GM19351 (cell line): Measurements from ENCODE around the gene SEL1L.
"Not testable (repeated sequence)": the region's sequence is repeated elsewhere in the genome, so short reads cannot be mapped to it uniquely, and the experiment has no call there.

ENCODE experiments used
- ATAC-seq: cut with Tn5 transposase; IDR thresholded peaks from one replicate; pipeline ENCODE4 v1.9.1; 2021; ENCODE audit warnings: mild to moderate bottlenecking, moderate library complexity; ENCODE audit not compliant: unreplicated experiment

The SEL1L gene

DNA sequence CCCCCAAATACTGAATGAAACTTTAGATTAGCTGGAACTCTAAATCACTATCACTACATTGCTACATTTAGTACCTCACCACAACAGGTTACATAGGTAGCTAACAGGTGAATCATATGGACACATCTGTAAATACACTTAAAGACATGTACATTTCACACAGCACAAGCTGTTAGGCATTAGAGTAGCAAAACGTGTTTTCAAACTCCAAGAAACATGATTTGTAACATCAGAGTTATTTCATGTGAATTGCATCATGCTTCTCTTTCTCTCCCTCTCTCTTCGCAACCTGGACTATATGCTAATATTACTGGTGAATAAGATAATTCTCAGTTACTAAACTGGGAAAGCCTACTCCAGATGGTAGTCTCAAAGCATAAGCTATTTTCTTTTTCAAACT is 4.3 kb downstream of the SEL1L start:
- no peak for ATAC-seq

DNA sequence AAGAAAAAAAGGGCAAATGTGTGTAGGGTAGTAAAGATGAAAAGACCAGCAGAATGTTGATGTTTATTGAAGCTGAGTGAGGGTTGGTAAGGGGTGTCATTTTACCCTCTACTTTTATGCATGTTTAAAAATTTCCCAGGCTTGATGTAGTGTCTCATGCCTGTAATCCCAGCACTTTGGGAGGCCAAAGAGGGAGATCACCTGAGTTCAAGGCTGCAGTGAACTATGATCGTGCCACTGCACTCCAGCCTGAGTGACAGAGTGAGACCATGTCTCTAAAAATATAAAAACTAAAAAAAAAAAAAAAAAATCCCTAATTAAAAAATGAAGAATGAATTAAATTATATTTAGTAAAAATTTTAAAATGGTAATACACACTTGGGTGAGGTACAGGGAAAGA is 8.5 kb downstream of the SEL1L start:
- no peak for ATAC-seq

DNA sequence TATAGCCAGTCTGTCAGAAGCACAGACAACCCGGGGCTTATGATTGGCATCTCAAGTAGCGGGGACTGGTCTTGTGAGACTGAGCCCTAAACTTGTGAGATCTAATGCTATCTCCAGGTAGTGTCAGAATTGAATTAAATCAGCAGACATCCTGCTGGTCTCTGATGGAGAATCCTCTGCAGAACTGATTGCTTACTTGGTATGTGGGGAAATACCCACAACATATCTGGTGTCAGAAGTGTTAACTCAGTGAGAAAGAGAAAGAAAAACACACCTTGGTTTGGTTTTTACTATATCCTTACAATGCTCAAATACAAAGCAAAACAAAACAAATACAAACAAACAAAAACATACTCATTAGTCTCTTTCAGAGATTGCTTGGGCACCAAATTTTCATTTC is 10.0 kb downstream of the SEL1L start:
- ATAC-seq = peak; percentile 71

DNA sequence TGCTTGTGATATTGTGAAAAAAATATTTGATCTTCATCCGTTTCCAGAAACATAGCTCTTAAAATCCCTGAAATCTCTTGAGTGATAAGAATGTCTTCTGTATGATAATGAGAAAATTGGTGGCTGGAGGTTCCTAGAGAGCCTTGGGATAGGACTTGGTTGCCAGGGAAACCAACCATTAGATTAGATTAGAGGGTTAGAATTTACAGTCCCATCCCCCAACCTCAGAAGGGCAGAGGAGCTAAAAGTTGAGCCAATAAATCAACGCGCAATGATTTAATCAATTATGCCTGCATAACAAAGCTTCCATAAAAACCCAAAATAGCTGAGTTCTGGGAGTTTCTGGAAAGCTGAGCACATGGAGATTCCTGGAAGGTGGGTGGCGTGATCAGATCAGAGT is 10.6 kb downstream of the SEL1L start:
- ATAC-seq = no peak

DNA sequence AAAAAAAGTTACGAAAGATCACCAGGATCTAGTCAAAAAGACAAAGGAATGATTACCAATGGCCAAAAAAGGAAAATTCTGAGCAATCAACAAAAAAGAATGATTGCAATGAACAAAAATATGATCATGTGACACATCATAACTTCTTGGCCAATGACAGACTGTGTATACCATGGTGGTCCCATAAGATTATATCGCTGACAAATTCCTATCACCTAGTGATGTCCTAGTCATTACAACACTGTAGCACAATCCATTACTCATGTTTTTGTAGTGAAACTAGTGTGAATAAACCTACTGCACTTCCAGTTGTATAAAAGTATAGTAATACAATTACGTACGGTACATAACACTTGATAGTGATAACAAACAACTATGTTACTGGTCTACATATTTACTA is 12.3 kb downstream of the SEL1L start:
- no peak for ATAC-seq

DNA sequence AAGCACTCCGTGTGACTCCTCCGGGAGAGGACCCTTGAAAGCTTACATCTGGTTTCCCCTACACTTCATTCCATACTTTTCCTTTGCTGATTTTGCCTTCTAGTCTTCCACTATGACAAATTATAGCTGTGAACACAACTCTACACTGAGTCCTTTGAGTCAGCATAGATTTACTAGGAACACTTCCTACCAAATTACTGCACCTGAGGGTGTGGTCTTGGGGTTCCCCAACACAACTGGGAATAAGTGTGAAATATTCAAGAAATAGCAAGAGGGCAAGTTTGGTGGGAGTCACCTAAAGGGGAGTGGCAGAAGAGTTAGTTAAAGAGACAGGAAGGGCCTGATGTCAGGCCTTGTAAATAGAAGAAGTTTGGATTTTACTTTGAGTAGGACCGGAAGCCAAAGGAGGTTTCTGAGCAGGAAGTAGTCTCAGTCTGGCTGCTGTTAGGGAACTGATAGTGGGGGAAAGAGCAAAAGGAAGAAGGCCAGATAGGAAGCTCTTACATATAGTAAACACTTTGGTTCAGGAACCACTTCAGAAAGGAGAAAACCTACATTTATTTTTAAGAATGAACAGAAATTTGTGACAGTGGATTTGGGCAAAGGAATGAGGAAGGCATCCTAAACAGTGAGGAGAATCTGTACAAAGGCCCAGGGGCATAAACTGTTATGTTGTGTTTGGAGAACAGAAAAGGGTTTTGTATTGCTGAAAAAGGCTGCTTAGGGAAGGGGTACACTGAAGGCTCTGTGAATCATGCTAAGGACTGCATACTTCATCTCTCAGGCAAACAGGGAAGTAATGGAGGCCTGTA is 14.2 kb downstream of the SEL1L start:
- ATAC-seq = peak; percentile 74

DNA sequence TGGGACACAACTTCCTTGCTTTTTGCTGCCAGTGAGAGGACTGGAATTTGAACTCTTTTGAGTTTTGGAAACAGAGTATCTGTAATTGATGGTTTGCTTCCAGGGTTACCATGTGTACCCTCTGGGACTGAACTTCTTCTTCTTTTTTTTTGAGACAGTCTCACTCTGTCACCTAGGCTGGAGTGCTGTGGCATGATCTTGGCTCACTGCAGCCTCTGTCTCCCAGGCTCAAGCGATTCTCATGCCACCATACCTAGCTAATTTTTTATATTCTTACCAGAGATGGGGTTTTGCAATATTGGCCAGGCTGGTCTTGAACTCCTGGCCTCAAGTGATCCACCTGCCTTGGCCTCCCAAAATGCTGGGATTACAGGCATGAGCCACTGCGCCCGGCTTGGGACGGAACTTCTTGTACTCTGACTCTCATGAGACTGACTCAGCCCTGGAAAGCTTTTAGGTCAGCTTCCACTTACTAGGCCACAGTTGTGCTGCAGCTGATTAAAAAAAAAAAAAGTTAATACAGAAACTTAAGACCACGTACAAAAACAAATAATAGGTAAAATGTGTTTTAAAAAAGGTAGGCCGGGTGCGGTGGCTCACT is 15.8 kb downstream of the SEL1L start:
- no peak for ATAC-seq

DNA sequence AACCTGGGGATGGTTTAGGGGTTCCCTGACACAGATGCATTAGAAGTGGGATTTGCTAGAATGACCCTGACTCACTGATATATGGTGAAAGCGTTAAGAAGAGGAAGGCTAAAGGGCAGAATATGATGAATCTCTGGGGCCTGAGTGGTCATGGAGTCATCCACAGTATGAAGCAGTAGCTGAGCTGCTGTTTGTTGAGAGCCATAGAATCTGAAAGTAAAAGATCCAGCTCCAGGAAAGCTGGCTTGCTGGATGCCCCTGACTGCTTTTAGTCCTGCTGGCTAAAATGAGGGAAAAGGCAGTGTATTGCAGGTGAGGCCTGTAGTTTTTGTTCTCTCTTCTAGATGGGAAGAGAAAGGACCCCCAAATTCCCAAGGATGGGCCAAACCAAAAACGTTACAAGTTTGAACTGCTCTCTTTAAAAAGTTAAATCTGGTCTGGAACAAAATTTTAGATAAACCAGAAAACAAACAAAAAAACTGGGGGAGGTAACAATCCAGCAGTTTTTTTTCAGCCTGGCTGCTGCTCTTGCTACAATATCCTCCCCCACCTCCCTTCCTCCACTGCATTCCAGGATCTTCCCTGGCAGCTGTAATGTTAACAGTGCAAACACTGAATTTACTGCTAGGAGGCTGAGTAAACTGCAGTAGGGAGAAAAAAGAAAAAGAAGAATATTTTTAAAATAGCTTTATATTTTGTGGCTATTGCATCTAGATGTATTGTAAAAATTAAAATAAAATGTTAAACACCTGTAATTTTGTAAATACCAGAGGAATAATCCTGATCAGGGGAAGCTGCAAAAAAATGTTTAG is 16.5 kb downstream of the SEL1L start:
- ATAC-seq = no peak

DNA sequence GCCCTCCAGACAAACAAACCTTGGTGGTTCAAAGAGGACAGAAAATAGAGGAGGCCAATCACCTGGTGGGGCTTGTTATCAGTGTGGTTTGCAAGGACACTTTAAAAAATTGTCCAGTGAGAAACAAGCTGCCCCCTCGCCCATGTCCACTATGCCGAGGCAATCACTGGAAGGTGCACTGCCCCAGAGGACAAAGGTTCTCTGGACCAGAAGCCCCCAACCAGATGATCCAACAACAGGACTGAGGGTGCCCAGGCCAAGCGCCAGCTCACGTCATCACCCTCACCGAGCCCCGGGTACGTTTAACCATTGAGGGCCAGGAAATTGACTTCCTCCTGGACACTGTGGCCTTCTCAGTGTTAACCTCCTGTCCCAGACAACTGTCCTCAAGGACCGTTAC is 17.7 kb downstream of the SEL1L start:
- ATAC-seq = not testable (repeated sequence)

DNA sequence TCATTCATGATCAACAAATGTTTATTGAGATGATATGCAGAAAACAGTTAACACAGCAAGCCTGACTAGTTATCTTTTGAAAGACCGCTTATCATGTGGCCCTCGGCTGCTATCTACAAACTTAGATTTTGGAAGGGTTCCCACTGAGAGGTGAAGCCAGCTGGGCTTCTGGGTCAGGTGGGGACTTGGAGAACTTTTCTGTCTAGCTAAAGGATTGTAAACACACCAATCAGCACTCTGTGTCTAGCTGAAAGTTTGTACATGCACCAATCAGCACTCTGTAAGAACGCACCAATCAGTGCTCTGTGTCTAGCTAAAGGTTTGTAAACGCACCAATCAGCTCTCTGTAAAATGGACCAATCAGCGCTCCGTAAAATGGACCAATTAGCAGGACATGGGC is 20.8 kb downstream of the SEL1L start:
- ATAC-seq = not testable (repeated sequence)

DNA sequence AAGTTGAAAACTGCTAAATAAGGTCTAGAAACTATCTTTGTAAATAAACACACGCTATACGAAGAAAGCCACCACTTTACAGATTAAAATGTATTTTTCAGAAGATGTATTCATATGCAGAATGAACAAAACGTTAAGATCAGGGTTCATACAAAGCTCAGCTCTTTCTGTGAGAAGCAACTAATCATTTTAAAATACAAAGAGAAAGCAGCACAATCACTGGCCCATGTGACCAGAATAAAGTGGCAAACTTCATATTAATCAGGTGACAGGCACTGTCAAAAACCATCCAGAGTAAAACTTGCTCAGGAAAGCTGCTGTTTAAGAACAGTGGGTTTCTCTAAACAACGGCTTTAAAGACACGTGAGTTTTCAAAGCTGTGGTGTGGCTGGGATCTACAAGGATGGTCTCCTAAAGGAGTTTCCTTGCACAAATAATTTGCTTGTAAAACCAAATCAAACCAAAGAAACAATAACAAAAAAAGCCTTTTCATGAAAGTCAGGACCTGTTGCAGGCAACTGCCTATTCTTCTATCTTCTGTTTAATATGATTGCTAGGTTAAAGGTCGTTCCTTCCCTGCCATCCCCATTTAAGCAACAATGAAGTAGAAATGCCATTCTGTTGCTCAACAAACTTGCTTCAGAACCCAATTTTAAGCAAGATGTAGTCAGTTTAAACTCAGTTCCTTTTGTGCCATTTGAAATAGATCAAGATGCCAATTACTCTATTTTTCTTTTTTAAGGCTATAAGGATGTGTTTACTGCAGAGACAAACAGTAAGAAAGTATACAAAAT is 22.3 kb downstream of the SEL1L start:
- no peak for ATAC-seq

DNA sequence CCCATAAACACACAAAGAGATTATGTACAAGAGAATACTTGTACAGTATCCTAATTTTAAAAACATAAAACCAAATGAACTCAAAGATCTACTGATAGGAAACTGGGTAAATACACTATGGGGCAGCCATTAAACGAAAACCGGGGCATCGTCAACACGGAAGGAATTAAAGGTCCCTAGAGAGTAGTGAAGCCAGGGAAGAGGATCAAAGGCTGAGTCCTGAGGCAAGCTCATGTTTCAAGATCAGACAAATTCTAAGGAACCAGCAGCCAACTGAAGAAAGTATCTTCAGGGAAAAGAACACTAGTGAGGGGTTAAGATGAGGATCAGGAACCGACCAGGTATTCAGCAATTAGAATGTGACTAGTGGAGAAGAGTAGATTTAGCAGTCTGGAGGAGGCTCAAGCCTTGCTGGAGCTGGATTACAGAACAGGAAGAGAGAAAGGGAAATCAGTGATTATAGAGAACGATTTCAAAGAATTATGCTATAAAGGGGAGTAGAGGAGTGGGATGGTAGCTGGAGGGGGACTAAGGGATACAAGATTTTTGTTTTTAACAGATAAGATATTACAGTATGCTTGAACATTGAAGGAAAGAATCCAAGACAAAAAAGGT is 23.7 kb downstream of the SEL1L start:
- no peak for ATAC-seq

DNA sequence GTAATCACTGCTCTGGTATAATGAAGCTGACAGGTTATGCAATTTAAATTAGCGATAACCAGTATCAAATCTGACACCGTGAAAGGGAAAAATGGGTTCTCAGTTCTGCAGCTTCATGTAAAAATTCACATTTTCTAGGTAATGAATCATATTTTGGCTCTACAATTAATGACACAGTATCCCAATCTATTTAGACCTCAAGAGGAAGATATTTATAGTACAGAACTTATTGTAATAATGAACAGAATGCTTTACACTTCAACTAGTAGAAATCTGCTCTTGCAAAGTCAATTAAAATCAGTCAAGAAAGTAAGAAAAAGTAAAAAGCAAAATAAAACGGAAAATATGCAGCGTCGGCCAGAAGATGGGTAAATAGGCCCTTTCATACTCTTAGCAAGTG is 24.3 kb downstream of the SEL1L start:
- ATAC-seq = no peak

DNA sequence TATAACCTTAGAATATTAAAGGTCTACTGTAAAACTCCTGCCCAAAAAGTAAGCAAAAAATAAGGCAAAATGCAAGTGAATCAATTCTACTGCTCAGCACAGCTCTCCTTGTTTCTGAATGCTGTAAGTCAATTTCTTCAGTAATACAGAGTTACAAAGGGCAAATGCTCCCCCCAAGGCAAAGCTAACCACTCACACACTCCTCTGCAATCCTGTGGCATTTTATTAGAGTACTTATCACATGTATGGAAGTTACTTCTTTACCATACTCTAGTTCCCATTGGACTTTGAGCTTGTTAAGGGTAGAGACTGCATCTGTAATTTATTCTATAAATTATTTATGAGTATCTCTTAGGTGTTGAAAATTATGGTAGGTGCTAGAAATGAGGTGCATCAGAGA is 27.2 kb downstream of the SEL1L start:
- ATAC-seq = no peak

DNA sequence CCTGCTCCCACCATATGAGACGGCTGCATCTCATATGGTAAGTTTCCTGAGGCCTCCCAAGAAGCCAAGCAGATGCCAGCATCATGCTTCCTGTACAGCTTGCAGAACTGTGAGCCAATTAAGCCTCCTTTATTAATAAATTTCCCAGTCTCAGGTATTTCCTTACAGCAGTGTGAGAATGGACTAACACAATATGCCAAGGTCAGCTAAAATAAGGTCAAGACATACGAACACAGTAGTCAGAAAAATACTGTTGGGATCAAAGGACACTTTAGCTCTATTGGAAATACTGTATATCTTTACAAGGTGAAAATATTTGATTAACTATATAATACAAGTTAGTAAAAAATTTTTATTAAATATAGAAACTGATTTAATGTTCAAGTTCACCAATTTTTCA is 28.8 kb downstream of the SEL1L start:
- ATAC-seq = no peak

DNA sequence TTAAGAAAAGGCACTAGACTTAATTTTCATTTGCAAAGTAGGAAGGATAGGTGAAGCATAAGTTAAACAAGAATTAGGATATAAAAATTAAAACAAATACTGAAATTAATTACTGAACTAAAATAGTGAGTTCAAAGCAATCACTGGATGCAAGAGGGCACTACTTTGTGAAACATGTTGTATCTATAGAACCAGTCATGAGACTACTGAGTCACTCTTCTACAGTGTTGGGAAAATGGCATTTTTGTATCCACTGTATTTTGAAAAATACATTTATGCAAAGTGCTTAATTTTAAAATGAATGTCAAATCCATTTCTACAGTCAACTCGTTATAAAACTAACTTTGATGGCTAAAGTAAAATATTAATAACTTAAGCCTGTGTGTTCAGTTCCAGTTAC is 47.9 kb downstream of the SEL1L start:
- no peak for ATAC-seq

DNA sequence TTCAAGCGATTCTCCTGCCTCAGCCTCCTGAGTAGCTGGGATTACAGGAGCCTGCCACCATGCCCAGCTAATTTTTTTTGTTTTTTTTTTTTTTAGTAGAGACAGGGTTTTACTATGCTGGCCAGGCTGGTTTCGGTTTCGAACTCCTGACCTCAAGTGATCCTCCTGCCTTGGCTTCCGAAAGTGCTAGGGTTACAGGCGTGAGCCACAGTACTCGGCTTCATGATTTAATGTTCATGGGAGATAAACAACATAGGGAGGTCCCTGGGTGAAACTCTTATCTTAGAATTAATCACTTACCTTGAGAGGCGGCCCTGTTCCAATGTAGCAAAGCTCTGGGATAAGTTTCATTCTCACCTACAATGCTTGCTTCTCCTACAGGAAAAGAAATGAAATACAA is 48.3 kb downstream of the SEL1L start:
- ATAC-seq = peak; percentile 87

DNA sequence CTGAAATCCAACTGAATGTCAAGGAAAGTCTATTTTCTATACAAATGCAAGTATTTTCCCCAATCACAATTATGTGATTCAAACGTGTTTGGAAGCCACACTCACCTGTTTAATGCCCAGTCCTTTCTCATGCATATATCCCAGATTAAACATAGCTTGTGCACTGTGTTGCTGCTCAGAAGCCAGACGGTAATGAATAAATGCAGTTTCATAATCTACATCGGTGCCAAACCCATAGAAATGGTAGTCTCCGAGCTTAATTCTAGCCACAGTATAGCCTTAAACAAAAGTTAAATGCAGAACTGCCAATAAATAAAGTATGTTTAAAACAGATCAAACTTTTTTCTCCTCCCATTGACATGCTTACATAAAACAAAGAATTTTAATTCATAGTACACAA is 49.5 kb downstream of the SEL1L start:
- ATAC-seq = no peak

DNA sequence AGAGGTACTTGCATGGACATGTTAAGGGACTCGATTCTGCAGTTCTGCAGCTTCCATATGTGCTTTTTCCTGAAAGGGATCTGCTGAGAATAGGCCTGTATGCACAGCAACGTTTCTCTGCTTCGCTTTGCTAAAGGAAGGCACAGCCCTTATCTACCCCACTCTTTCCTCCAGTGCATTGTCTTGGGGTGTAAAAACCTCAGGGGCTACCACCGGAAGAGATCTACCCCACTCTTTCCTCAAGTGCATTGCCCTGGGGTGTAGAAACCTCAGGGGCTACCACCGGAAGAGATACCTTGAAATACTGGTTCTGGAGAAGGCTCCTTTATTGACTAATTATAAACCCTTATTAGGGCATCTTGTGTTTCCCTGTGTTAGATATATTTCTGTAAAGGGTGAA is 52.9 kb downstream of the SEL1L start:
- no peak for ATAC-seq

DNA sequence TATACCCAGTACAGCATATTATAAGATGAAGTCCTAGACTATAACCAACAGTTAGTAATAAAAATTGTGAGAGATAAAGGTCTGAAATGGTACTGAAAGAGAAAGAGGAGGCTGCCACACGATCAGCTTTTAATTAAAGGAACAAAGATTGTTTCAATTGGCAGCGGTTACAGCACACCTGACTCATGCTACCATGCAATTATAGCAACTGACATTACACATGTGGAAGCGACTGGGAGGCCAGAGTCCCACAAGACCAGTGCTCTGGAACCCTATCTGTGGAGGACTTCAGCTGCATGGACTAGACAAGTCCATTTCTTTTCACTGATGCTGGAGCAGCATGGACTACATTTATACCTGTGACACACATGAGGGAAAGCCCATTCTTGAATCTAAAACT is 55.2 kb downstream of the SEL1L start:
- no peak for ATAC-seq

DNA sequence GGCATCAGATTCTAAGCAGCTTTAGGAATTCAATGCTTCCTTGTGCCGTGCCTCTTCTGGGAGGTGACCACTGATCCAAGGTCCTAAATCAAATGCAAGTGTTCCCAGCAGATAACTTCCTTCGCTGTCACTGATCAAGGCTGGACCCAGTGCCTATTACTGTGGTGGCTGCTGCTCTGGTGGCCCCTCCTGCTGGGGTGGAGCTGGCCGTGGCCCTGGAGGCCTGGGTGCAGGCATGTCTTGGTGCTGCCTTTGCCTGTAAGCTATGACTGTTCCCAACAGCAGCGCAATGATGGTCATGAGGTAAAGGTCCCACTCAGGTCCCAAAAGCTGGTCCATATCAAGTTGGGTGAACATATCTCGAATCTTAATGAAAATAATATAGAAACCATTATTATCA is 56.8 kb downstream of the SEL1L start:
- no peak for ATAC-seq
